ENCODE measurements around the gene ZNF236. TPM values are rescaled to one million over a fixed set of nuclear protein-coding genes. Genes with fewer than 3 reads are reported as not detected.

Gene ZNF236
- total and polyA plus RNA-seq, 8 donors: 2.6 to 13.3 (median 6.7) TPM

DNA sequence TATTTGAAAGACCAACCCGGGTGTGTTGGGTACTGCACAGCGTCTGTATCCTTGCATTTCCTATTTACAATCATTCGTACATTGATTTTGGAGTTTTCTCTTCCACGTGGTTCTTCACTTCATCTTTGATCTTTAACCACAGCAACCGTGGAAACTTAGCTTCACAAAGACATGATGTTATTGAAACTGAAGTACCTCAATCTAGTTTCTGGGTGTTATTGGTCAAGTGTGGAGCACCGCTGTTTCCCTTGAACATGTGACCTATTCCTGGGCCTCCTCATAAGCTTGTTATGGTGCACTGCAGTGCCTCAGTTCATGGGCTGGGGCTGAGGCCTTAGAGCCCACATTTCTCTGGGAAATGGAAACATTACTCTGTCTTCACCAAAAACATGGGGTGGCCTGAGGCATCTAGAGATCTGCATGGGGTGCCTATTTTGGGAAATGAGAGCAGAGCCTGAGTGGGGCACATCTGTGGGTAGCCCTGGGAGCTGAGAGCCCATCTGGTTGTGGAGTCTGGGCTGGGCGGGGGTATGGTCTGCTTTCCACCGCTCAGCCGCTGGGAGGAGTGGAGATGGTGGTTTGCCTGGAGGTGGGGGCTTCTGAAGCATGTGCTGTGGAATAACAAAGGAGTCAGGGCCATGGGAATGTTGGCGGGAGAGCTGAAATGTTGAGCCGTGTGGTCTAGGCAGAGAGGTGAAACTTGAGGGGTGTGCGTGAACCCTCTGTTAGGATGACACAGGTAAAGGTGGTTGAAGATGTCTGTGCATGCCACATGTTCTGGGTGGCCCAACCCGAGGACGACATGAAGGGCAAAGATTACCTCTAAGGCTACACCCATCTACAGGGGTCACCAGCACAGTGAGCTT, 37.4 kb downstream of the ZNF236 start:
- WGBS, 2 donors: 79 to 86% methylated on average over 14 of the region's 14 CpGs
- FAIRE-seq (no peak), DNase-seq (no peak), ATAC-seq (no peak)
- Histone ChIP-seq H3K4me1 (no peaks in the 10 kb centered on the region), H3K9me3 (no peaks in the 10 kb centered on the region), H3K36me3 (peaks cover 0 to 7% (median 0%) of the 10 kb centered on the region in 3 donors), H3K27ac (peak overlapping the region in 1 of 4 donors; percentile 37), H3K4me3 (no peak overlapping the region), H3K27me3 (no peaks in the 10 kb centered on the region)
- TF ChIP-seq, protein P1, sequence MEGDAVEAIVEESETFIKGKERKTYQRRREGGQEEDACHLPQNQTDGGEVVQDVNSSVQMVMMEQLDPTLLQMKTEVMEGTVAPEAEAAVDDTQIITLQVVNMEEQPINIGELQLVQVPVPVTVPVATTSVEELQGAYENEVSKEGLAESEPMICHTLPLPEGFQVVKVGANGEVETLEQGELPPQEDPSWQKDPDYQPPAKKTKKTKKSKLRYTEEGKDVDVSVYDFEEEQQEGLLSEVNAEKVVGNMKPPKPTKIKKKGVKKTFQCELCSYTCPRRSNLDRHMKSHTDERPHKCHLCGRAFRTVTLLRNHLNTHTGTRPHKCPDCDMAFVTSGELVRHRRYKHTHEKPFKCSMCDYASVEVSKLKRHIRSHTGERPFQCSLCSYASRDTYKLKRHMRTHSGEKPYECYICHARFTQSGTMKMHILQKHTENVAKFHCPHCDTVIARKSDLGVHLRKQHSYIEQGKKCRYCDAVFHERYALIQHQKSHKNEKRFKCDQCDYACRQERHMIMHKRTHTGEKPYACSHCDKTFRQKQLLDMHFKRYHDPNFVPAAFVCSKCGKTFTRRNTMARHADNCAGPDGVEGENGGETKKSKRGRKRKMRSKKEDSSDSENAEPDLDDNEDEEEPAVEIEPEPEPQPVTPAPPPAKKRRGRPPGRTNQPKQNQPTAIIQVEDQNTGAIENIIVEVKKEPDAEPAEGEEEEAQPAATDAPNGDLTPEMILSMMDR (IDR thresholded peaks at IDR 0.05): no peak
- intact Hi-C loops (cut with DNase I): no loop called here

DNA sequence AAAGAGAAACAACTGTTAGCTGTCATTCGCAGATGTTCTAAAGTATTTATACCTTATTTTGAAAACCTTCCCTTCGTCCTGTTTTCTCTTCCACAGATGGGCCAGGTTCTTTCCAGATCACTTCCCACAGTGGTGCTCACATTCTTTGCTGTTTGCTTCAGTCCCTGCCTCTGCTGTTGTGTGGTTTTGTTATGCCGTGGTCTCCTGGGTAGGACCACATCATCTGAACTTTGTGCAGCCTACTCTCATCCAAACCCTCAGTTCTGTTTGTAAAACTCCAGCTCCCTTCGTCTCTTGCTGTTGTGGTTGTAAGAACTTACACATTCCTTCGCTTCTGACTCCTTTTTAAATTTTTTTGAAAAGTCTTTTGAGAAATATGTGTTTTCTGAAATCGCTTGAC, 38.1 kb downstream of the ZNF236 start:
- DNase-seq (no peak), FAIRE-seq (no peak), ATAC-seq (no peak)
- intact Hi-C loops (cut with DNase I): no loop called here
- 86 to 87% methylated on average over 6 of the region's 6 CpGs for WGBS, 2 donors
- Histone ChIP-seq H3K4me3 (no peak overlapping the region), H3K36me3 (peaks cover 0 to 7% (median 0%) of the 10 kb centered on the region in 3 donors), H3K4me1 (no peaks in the 10 kb centered on the region), H3K9me3 (no peaks in the 10 kb centered on the region), H3K27me3 (no peaks in the 10 kb centered on the region), H3K27ac (no peak overlapping the region)
- TF ChIP-seq, protein P1 (IDR thresholded peaks at IDR 0.05): no peak

DNA sequence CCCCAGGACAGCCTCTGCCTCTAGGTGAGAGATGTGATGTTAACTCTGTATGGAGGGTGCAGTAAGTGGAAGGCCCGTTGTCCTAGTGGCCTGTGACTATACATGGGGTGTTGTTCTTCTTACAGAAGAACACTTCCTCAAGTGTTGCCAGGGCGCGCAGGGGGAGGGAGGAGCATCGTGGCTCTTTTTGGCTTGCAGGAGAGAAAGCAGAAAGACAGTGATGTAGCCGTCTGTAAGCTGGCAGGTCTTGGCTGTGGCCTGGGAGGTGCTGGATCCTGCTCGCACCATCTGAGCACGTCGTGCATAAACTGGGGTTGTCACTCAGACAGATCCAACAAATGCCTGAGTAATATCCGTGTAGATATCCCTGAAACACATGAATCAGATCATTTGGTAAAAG, 44.3 kb downstream of the ZNF236 start:
- no peak for ATAC-seq
- no peak for FAIRE-seq
- no peak for DNase-seq

DNA sequence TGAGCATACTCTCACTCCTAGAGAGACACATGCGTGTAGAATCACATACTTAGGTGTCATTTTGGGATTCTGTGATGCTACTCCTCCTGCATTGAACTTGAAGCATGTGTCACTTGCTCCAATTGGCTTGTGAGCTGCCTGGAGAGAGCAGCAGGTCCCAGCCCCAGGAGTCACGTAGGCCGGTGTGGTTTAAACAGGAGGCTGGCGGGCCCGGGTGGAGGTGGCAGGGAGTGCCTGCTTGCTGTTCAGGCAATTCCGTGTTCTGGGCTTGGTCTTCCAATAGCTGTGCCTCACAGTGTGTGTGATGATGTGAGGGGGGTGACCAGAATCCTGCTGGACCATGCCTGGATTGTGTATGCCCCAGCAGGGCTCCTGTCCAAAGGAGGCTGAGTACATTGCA, 51.0 kb downstream of the ZNF236 start:
- Histone ChIP-seq H3K27ac (no peak overlapping the region), H3K4me3 (no peak overlapping the region), H3K4me1 (no peaks in the 10 kb centered on the region), H3K9me3 (no peaks in the 10 kb centered on the region), H3K27me3 (no peaks in the 10 kb centered on the region), H3K36me3 (peaks cover 0 to 12% (median 3%) of the 10 kb centered on the region in 3 donors)
- intact Hi-C loops (cut with DNase I): loop anchor here in 1 of 3 donors (10.0 kb wide), 2 partner anchors 69 to 111 kb away; no protein-coding TSS in a partner anchor
- FAIRE-seq (no peak), ATAC-seq (no peak), DNase-seq (no peak)
- 86 to 89% methylated on average over 6 of the region's 6 CpGs for WGBS, 2 donors
- TF ChIP-seq, protein P1 (IDR thresholded peaks at IDR 0.05): no peak

More for the DNA sequence above, 44.3 kb downstream of the ZNF236 start:
- WGBS, 2 donors: 77 to 90% methylated on average over 9 of the region's 9 CpGs
- Histone ChIP-seq H3K27ac (no peak overlapping the region), H3K4me3 (no peak overlapping the region), H3K9me3 (no peaks in the 10 kb centered on the region), H3K4me1 (no peaks in the 10 kb centered on the region), H3K27me3 (no peaks in the 10 kb centered on the region), H3K36me3 (peaks cover 0 to 18% (median 3%) of the 10 kb centered on the region in 3 donors)
- TF ChIP-seq, protein P1 (IDR thresholded peaks at IDR 0.05): no peak
- intact Hi-C loops (cut with DNase I): no loop called here

DNA sequence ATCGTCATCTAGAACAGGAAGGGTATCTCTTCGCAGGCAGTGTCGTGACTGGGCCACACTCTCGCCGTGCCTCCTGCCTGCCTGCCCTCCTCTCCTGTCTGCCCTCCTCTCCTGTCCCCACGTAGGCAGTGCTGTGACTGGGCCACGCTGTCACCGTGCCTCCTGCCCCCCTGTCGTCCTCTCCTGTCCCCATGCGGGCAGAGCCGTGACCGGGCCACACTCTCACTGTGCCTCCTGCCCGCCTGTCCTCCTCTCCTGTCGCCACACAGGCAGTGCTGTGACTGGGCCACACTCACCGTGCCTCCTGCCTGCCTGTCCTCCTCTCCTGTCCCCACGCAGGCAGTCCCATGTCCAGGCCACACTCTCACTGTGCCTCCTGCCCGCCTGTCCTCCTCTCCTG, 51.4 kb downstream of the ZNF236 start:
- intact Hi-C loops (cut with DNase I): loop anchor here in 1 of 3 donors (10.0 kb wide), 2 partner anchors 69 to 111 kb away; no protein-coding TSS in a partner anchor
- DNase-seq: no peak
- no peaks in the 10 kb centered on the region for H3K9me3 ChIP-seq
- no peaks in the 10 kb centered on the region for H3K27me3 ChIP-seq
- peaks cover 0 to 11% (median 1%) of the 10 kb centered on the region in 3 donors for H3K36me3 ChIP-seq
- TF ChIP-seq, protein P1 (IDR thresholded peaks at IDR 0.05): no peak
- 89 to 97% methylated on average over 16 to 17 of the region's 17 CpGs for WGBS, 2 donors
- no peak overlapping the region for H3K27ac ChIP-seq
- H3K4me1 ChIP-seq: no peaks in the 10 kb centered on the region
- no peak for ATAC-seq
- no peak for FAIRE-seq
- no peak overlapping the region for H3K4me3 ChIP-seq
